MCF 10A (cell line): Measurements from ENCODE around the gene ARHGAP25. TPM values are rescaled to one million over a fixed set of nuclear protein-coding genes. Genes with fewer than 3 reads are reported as not detected.
"Not testable (repeated sequence)": the region's sequence is repeated elsewhere in the genome, so short reads cannot be mapped to it uniquely, and the experiment has no call there.

Source experiments
- BruUV-seq: library from RNA; stranded (reverse); fragments of 400-500 nt; replicated peaks from 2 replicates; lab custom pipeline; 2021; lab: Mats Ljungman, UMichigan
- CTCF ChIA-PET: fragments of 300-600 bp; sonication (Branson Sonifier 250); formaldehyde crosslinking; extraction: SDS; loops from one replicate; lab custom pipeline; 2021; ENCODE audit warnings: antibody characterized with exemption, inconsistent platforms; lab: Yijun Ruan, JAX
- POLR2A ChIA-PET: fragments of 300-600, 350-650 bp; sonication (Branson Sonifier 250); formaldehyde crosslinking; extraction: SDS; loops from one replicate; lab custom pipeline; 2020; ENCODE audit warnings: antibody characterized with exemption, inconsistent platforms; lab: Yijun Ruan, JAX
- DNase-seq: peaks from one replicate; pipeline ENCODE4 v3.0.0-alpha.2; 2018; ENCODE audit not compliant: unreplicated experiment
- H3K27ac Mint-ChIP-seq: one replicate; pipeline ENCODE4 v1.8.0; 2022; ENCODE audit warnings: mild to moderate bottlenecking, low read depth, mixed read lengths; ENCODE audit not compliant: unreplicated experiment
- H3K27me3 Mint-ChIP-seq: one replicate; pipeline ENCODE4 v1.8.0; 2022; ENCODE audit warnings: mixed read lengths; ENCODE audit not compliant: insufficient read depth, unreplicated experiment
- H3K36me3 Mint-ChIP-seq: one replicate; pipeline ENCODE4 v1.8.0; 2022; ENCODE audit warnings: mild to moderate bottlenecking, moderate library complexity, mixed read lengths; ENCODE audit not compliant: insufficient read depth, unreplicated experiment
- H3K4me1 Mint-ChIP-seq: one replicate; pipeline ENCODE4 v1.8.0; 2022; ENCODE audit warnings: mixed read lengths; ENCODE audit not compliant: insufficient read depth, unreplicated experiment
- H3K4me3 Mint-ChIP-seq: one replicate; pipeline ENCODE4 v1.8.0; 2022; ENCODE audit warnings: mild to moderate bottlenecking, moderate library complexity, mixed read lengths; ENCODE audit not compliant: unreplicated experiment
- H3K9me3 Mint-ChIP-seq: one replicate; pipeline ENCODE4 v1.8.0; 2022; ENCODE audit warnings: mixed read lengths; ENCODE audit not compliant: unreplicated experiment
- intact Hi-C: fragments of 100-400 bp; cut with micrococcal nuclease; formaldehyde crosslinking; loops from 2 replicates; pipeline ENCODE4 v1.14.1; 2022
- total RNA-seq: library from RNA; stranded (reverse); gene quantifications from 2 replicates; pipeline ENCODE4 v1.2.3, GENCODE V29; 2022
- TF ChIP-seq, protein P1 (sequence below): fragments of 200-600 bp; IDR thresholded peaks from one replicate; pipeline ENCODE4 v1.8.0; 2022; ENCODE audit warnings: antibody characterized with exemption, mild to moderate bottlenecking; ENCODE audit not compliant: unreplicated experiment

ARHGAP25 gene
- total RNA-seq, 1 experiment from 2014 or later, result 0.93 TPM

- Mint-ChIP-seq H3K36me3 (no peaks in the 10 kb centered on the region), H3K27ac (no peak overlapping the region), H3K27me3 (no peaks in the 10 kb centered on the region), H3K9me3 (no peaks in the 10 kb centered on the region), H3K4me1 (peaks cover 36% of the 10 kb centered on the region), H3K4me3 (no peak overlapping the region)
- no TSS peak for BruUV-seq
- POLR2A ChIA-PET, result interaction anchor here (0.7 to 2.2 kb wide), 6 partner anchors 8 to 39 kb away, joined by 3 to 6 read pairs (median 4); no protein-coding TSS in a partner anchor
- CTCF ChIA-PET, result interaction anchor here (0.6 to 1.1 kb wide), 3 partner anchors 39 to 959 kb away, joined by 3 to 4 read pairs (median 3); no protein-coding TSS in a partner anchor
- DNase-seq, result peak; percentile 63
- intact Hi-C loops, result no loop called here
- TF ChIP-seq, protein P1, sequence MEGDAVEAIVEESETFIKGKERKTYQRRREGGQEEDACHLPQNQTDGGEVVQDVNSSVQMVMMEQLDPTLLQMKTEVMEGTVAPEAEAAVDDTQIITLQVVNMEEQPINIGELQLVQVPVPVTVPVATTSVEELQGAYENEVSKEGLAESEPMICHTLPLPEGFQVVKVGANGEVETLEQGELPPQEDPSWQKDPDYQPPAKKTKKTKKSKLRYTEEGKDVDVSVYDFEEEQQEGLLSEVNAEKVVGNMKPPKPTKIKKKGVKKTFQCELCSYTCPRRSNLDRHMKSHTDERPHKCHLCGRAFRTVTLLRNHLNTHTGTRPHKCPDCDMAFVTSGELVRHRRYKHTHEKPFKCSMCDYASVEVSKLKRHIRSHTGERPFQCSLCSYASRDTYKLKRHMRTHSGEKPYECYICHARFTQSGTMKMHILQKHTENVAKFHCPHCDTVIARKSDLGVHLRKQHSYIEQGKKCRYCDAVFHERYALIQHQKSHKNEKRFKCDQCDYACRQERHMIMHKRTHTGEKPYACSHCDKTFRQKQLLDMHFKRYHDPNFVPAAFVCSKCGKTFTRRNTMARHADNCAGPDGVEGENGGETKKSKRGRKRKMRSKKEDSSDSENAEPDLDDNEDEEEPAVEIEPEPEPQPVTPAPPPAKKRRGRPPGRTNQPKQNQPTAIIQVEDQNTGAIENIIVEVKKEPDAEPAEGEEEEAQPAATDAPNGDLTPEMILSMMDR, result no peak
Observed at GRCh38 chr2:68799140-68800026, 64.8 kb downstream of the ARHGAP25 start.

DNA sequence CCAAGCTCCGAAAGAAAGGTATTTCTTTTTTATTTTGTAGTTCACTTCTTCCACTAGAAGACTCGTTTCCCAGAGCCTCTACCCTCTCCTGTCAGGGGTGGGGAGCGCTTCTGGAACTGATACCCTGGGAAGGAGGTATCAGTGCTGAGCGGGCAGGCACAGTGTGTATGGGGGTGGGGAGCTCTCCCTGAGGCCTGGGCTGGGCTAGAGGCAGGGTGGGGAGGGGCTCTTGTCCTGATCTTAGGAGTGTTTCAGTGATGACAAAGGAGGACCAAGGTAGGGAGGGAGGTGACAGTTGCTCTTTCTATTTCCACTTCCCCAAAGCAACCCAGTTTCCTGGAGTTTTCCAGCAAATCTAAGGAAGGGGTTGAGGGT, 65.4 kb downstream of the ARHGAP25 start:
- Mint-ChIP-seq H3K9me3 (no peaks in the 10 kb centered on the region), H3K36me3 (no peaks in the 10 kb centered on the region), H3K27me3 (no peaks in the 10 kb centered on the region), H3K4me3 (no peak overlapping the region), H3K4me1 (peaks cover 36% of the 10 kb centered on the region), H3K27ac (no peak overlapping the region)
- ChIA-PET CTCF (interaction anchor here (0.6 to 1.1 kb wide), 2 partner anchors 48 to 960 kb away, joined by 3 read pairs; no protein-coding TSS in a partner anchor), POLR2A (interaction anchor here (0.7 to 2.2 kb wide), 6 partner anchors 9 to 40 kb away, joined by 3 to 6 read pairs (median 4); no protein-coding TSS in a partner anchor)
- no TSS peak for BruUV-seq
- TF ChIP-seq, protein P1, result no peak
- DNase-seq, result no peak
- intact Hi-C loops, result no loop called here

DNA sequence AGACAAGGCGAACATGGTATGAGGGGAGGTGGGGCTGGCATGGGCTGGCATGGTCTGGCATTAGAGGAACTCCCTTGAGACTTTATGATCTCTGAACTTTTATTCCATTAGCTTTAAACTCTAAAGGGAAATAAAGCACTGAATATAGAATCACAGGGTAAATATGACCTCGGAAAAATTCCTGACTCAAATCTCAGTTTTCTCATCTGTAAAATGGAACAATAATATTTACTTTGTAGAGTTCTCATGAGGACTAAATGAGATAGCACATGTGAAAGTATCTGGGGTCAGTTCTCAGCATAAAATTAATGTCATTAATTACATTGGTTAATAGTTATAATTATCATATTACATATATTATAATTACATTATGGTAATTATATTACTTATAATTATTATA, 65.9 kb downstream of the ARHGAP25 start:
- intact Hi-C loops, result no loop called here
- H3K9me3 Mint-ChIP-seq, result no peaks in the 10 kb centered on the region
- POLR2A ChIA-PET, result interaction anchor here (0.7 to 1.5 kb wide), 3 partner anchors 15 to 33 kb away, joined by 4 to 5 read pairs (median 4); no protein-coding TSS in a partner anchor
- H3K27me3 Mint-ChIP-seq, result no peaks in the 10 kb centered on the region
- H3K4me1 Mint-ChIP-seq, result peaks cover 40% of the 10 kb centered on the region
- no peaks in the 10 kb centered on the region for H3K36me3 Mint-ChIP-seq
- H3K4me3 Mint-ChIP-seq, result no peak overlapping the region
- no peak for DNase-seq
- H3K27ac Mint-ChIP-seq, result no peak overlapping the region
- no TSS peak for BruUV-seq
- TF ChIP-seq, protein P1, result no peak
- CTCF ChIA-PET, result interaction anchor here (0.9 to 1.1 kb wide), 2 partner anchors 49 to 337 kb away, joined by 3 read pairs; no protein-coding TSS in a partner anchor

GRCh38 chr2:68802161-68802560, 67.5 kb downstream of the ARHGAP25 start:
- H3K27ac Mint-ChIP-seq, H3K9me3 Mint-ChIP-seq, H3K36me3 Mint-ChIP-seq, intact Hi-C loops, H3K27me3 Mint-ChIP-seq, BruUV-seq, H3K4me3 Mint-ChIP-seq, DNase-seq: not testable (repeated sequence)
- H3K4me1 Mint-ChIP-seq, result peaks cover 47% of the 10 kb centered on the region
- ChIA-PET CTCF (interaction anchor here (0.6 kb wide), 2 partner anchors 78 to 340 kb away, joined by 3 to 5 read pairs; no protein-coding TSS in a partner anchor), POLR2A (interaction anchor here (0.5 kb wide), 1 partner anchor 14 kb away, joined by 3 read pairs; no protein-coding TSS in a partner anchor)
